SU-DHL-6 (cell line): ENCODE measurements around the gene B3GNT9.

Experiments
- CTCF ChIP-seq: fragments of 200-600 bp; sonication (generic); IDR thresholded peaks from one replicate; pipeline ENCODE4 v1.5.1; 2017; ENCODE audit warnings: antibody characterized with exemption, mild to moderate bottlenecking, low read length, moderate library complexity; ENCODE audit not compliant: insufficient read depth, poor library complexity, severe bottlenecking
- EZH2phosphoT487 ChIP-seq: fragments of 200-600 bp; sonication (generic), shearing (Covaris generic); conservative IDR thresholded peaks from 2 replicates; pipeline ENCODE4 v1.6.1; 2018; ENCODE audit warnings: mild to moderate bottlenecking, antibody characterized with exemption, low read length, moderate library complexity, mixed read lengths

DNA sequence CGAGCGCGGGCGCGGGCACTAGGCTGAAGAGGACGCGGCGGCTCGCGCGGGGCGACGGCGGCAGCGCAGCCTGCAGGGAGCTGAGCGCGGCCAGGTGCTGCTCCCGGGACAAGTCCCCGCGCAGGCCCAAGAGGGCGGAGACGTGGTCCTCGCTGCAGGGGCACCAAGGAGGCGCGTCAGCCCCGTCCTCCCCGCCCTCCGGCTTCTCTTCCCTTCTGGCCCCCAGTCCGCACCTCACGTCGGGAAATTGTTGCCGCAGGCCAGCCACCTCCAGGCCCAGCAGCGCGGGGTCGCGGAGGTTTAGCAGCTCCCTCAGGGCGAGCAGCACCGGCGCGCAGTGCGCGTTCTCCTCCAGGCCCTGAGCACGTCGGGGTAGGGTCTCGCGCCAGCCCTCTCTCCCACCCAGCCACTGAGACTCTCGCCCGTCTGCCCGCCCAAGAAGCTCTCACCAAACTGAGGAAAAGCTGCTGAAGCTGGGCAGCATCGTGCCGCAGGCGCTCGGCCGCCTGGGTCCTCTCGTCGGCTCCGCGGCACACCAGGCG, 33.7 kb upstream of the B3GNT9 start:
- TF ChIP-seq CTCF = no peak
- TF ChIP-seq EZH2phosphoT487 = no peak
